HEK293 (cell line): Measurements from ENCODE around the gene ROM1.

Experiments used
- CTCF ChIA-PET: fragments of 350-600 bp; formaldehyde crosslinking; extraction: SDS; loops from one replicate; lab custom pipeline; 2021; ENCODE audit warnings: antibody characterized with exemption; lab: Yijun Ruan, JAX
- POLR2A ChIA-PET: fragments of 300-600 bp; formaldehyde crosslinking; extraction: SDS; loops from one replicate; lab custom pipeline; 2020; ENCODE audit warnings: antibody characterized with exemption, inconsistent platforms; lab: Yijun Ruan, JAX
- H3K27ac ChIP-seq: fragments of 200-500 bp; sonication (Bioruptor generic); 2 replicates; pipeline ENCODE4 v1.5.1; 2014; ENCODE audit warnings: low read depth, low read length, control low read depth, inconsistent platforms; ENCODE audit errors: extremely low read depth
- H3K36me3 ChIP-seq, 2 experiments: fragments of 200-500 bp in 1 of 2; sonication (Bioruptor generic) in 1 of 2; 1 replicate in 1 of 2; 2 replicates in 1 of 2; pipeline ENCODE4 v1.5.1; 2014 to 2017; ENCODE audit warnings: inconsistent platforms in 2 of 2, low read length in 2 of 2; ENCODE audit not compliant: control insufficient read depth in 2 of 2, insufficient read depth in 1 of 2
- H3K4me1 ChIP-seq: fragments of 200-500 bp; sonication (Bioruptor generic); 2 replicates; pipeline ENCODE4 v1.5.1; 2014; ENCODE audit warnings: mild to moderate bottlenecking, low read length, inconsistent platforms; ENCODE audit not compliant: control insufficient read depth, insufficient read depth
- H3K4me3 ChIP-seq: 2 replicates; pipeline ENCODE4 v1.5.1; 2011; ENCODE audit warnings: low read depth, mild to moderate bottlenecking, control low read depth, low read length, moderate library complexity
- H3K9me3 ChIP-seq: fragments of 200-500 bp; sonication (Bioruptor generic); 2 replicates; pipeline ENCODE4 v1.5.1; 2014; ENCODE audit warnings: low read depth, low read length, inconsistent platforms; ENCODE audit not compliant: control insufficient read depth, insufficient read depth
- AEBP2 ChIP-seq: fragments of 450-650 bp; formaldehyde crosslinking; IDR thresholded peaks from 2 replicates; pipeline ENCODE4 v1.5.1; 2016; ENCODE audit warnings: missing biosample characterization, missing genetic modification characterization, borderline replicate concordance
- PRDM4 ChIP-seq: fragments of 450-650 bp; formaldehyde crosslinking; IDR thresholded peaks from 2 replicates; pipeline ENCODE4 v1.5.1; 2017; ENCODE audit warnings: missing biosample characterization, missing genetic modification characterization
- ZBTB49 ChIP-seq: fragments of 450-650 bp; formaldehyde crosslinking; IDR thresholded peaks from 2 replicates; pipeline ENCODE4 v1.5.1; 2016; ENCODE audit warnings: missing biosample characterization, missing genetic modification characterization, low read depth
- ZNF324 ChIP-seq: fragments of 450-650 bp; formaldehyde crosslinking; IDR thresholded peaks from 2 replicates; pipeline ENCODE4 v1.5.1; 2016; ENCODE audit warnings: missing biosample characterization, missing genetic modification characterization
- ZNF354C ChIP-seq: fragments of 450-650 bp; formaldehyde crosslinking; IDR thresholded peaks from 2 replicates; pipeline ENCODE4 v1.5.1; 2016; ENCODE audit warnings: missing biosample characterization, missing genetic modification characterization, low read depth, borderline replicate concordance
- ZNF398 ChIP-seq: fragments of 450-650 bp; formaldehyde crosslinking; IDR thresholded peaks from 2 replicates; pipeline ENCODE4 v1.5.1; 2017; ENCODE audit warnings: missing biosample characterization, missing genetic modification characterization
- ZNF518A ChIP-seq: fragments of 450-650 bp; formaldehyde crosslinking; conservative IDR thresholded peaks from 2 replicates; pipeline ENCODE4 v1.5.1; 2016; ENCODE audit warnings: low read depth, missing biosample characterization, missing genetic modification characterization
- ZNF548 ChIP-seq: fragments of 450-650 bp; formaldehyde crosslinking; IDR thresholded peaks from 2 replicates; pipeline ENCODE4 v1.5.1; 2016; ENCODE audit warnings: missing biosample characterization, missing genetic modification characterization
- ZNF830 ChIP-seq: fragments of 450-650 bp; IDR thresholded peaks from 2 replicates; pipeline ENCODE4 v1.5.0; 2018; ENCODE audit warnings: missing biosample characterization, missing genetic modification characterization, low read depth, mild to moderate bottlenecking, moderate library complexity

Gene ROM1

GRCh38 chr11:62648185-62648966 lies 35.3 kb downstream of the ROM1 start:
- ChIA-PET CTCF (interaction anchor here (0.9 to 1.3 kb wide), 4 partner anchors 17 to 254 kb away, joined by 3 to 4 read pairs (median 4); partner anchors contain the start of genes C11orf98 and CSKMT), POLR2A (interaction anchor here (1.0 to 5.9 kb wide), 10 partner anchors 12 to 233 kb away, joined by 3 to 79 read pairs (median 4); partner anchors contain the start of genes C11orf98, CSKMT, HNRNPUL2 and LBHD1)
- no peak for TF ChIP-seq ZNF518A
- Histone ChIP-seq H3K9me3 (no peaks in the 10 kb centered on the region), H3K4me3 (no peak overlapping the region), H3K36me3 (peaks cover 5 to 49% of the 10 kb centered on the region in 2 experiments; a peak in 2 of 3 replicates), H3K4me1 (peaks cover 3% of the 10 kb centered on the region; the same call in 1 of the 2 replicates), H3K27ac (no peak overlapping the region)

- ChIA-PET CTCF (interaction anchor here (0.9 to 1.3 kb wide), 3 partner anchors 16 to 138 kb away, joined by 3 to 4 read pairs (median 3); partner anchors contain the start of genes C11orf98 and CSKMT), POLR2A (interaction anchor here (1.2 to 5.9 kb wide), 7 partner anchors 16 to 79 kb away, joined by 3 to 79 read pairs (median 7); partner anchors contain the start of genes C11orf98, CSKMT, HNRNPUL2 and LBHD1)
- Histone ChIP-seq H3K9me3 (no peaks in the 10 kb centered on the region), H3K27ac (no peak overlapping the region), H3K4me3 (no peak overlapping the region), H3K36me3 (peaks cover 3 to 43% of the 10 kb centered on the region in 2 experiments; a peak in 2 of 3 replicates), H3K4me1 (peaks cover 3% of the 10 kb centered on the region; the same call in 1 of the 2 replicates)
- no peak for TF ChIP-seq ZNF354C
- no peak for TF ChIP-seq ZNF324 (tag by site-specific recombination)
- no peak for TF ChIP-seq ZNF398 (tag by site-specific recombination)
- TF ChIP-seq AEBP2 (tag by site-specific recombination): no peak
- TF ChIP-seq ZNF548 (tag by site-specific recombination): no peak
- no peak for TF ChIP-seq ZNF830 (tag by site-specific recombination)
- TF ChIP-seq PRDM4 (tag by site-specific recombination): no peak
- no peak for TF ChIP-seq ZBTB49 (tag by site-specific recombination)
These were observed 35.9 kb downstream of the ROM1 start for GRCh38 chr11:62648967-62649364.
